Loucy (cell line): ENCODE data around the gene ISX.

Experiments
- CTCF ChIP-seq: fragments of 200-600 bp; sonication (generic); conservative IDR thresholded peaks from 2 replicates; pipeline ENCODE4 v1.5.1; 2014; ENCODE audit warnings: mild to moderate bottlenecking, antibody characterized with exemption, low read length
- EZH2phosphoT487 ChIP-seq: fragments of 200-600 bp; IDR thresholded peaks from 2 replicates; pipeline ENCODE4 v1.6.1; 2018; ENCODE audit warnings: antibody characterized with exemption, mild to moderate bottlenecking, moderate library complexity, borderline replicate concordance

GRCh38 chr22:35037089-35037488 is 28.9 kb upstream of the ISX start:
- peak; percentile 45; the same call in 1 of the 2 replicates for TF ChIP-seq CTCF
- no peak for TF ChIP-seq EZH2phosphoT487
